SU-DHL-6 (cell line): ENCODE data around the gene NPFF.

Experiments
- H2AFZ ChIP-seq: fragments of 200-600 bp; sonication (generic); 2 replicates; pipeline ENCODE4 v1.6.1; 2014; ENCODE audit warnings: low read depth, mild to moderate bottlenecking, moderate library complexity, mixed read lengths, antibody characterized with exemption, low read length; ENCODE audit not compliant: severe bottlenecking
- H3F3A ChIP-seq: fragments of 200-600 bp; shearing (Covaris generic); 2 replicates; pipeline ENCODE4 v1.6.0; 2016; ENCODE audit warnings: antibody characterized with exemption, mild to moderate bottlenecking; ENCODE audit not compliant: insufficient read depth
- H3K27ac ChIP-seq: fragments of 200-600 bp; sonication (generic); 2 replicates; pipeline ENCODE4 v1.5.1; 2016; ENCODE audit warnings: low read depth, mild to moderate bottlenecking, low read length, moderate library complexity, mixed read lengths
- H3K27me3 ChIP-seq: fragments of 200-600 bp; sonication (generic), shearing (Covaris generic); 2 replicates; pipeline ENCODE4 v1.6.0; 2014; ENCODE audit warnings: mild to moderate bottlenecking, low read length
- H3K36me3 ChIP-seq: fragments of 200-600 bp; sonication (generic); 2 replicates; pipeline ENCODE4 v1.6.1; 2014; ENCODE audit warnings: mild to moderate bottlenecking, low read length, mixed read lengths
- H3K4me2 ChIP-seq: fragments of 300-600, 200-600 bp; shearing (Covaris generic), sonication (generic); 2 replicates; pipeline ENCODE4 v1.6.0; 2014; ENCODE audit warnings: low read length, low read depth, mild to moderate bottlenecking; ENCODE audit not compliant: poor library complexity, severe bottlenecking
- H3K4me3 ChIP-seq: fragments of 200-600 bp; sonication (generic); 2 replicates; pipeline ENCODE4 v1.5.1; 2014; ENCODE audit warnings: antibody characterized with exemption, low read length, mild to moderate bottlenecking, mixed read lengths; ENCODE audit not compliant: insufficient read depth, poor library complexity, severe bottlenecking
- H3K79me2 ChIP-seq: fragments of 200-600 bp; sonication (generic); 2 replicates; pipeline ENCODE4 v1.6.1; 2014; ENCODE audit warnings: mild to moderate bottlenecking, low read length, moderate library complexity; ENCODE audit not compliant: insufficient read depth
- H3K9ac ChIP-seq: fragments of 200-600 bp; sonication (generic); 2 replicates; pipeline ENCODE4 v1.7.0; 2014; ENCODE audit warnings: mild to moderate bottlenecking, low read length
- H3K9me2 ChIP-seq: fragments of 200-600 bp; sonication (generic); replicated peaks from 2 replicates; pipeline ENCODE4 v1.6.1; 2014; ENCODE audit warnings: low read length; ENCODE audit not compliant: insufficient read depth
- H3K9me3 ChIP-seq: fragments of 200-600 bp; sonication (generic); 2 replicates; pipeline ENCODE4 v1.6.1; 2014; ENCODE audit warnings: low read length, mixed read lengths; ENCODE audit not compliant: insufficient read depth
- H4K20me1 ChIP-seq: fragments of 200-600 bp; sonication (generic); 2 replicates; pipeline ENCODE4 v1.6.1; 2014; ENCODE audit warnings: low read depth, mild to moderate bottlenecking, antibody characterized with exemption, low read length, moderate library complexity, mixed read lengths
- CTCF ChIP-seq: fragments of 200-600 bp; sonication (generic); IDR thresholded peaks from one replicate; pipeline ENCODE4 v1.5.1; 2017; ENCODE audit warnings: antibody characterized with exemption, mild to moderate bottlenecking, low read length, moderate library complexity; ENCODE audit not compliant: insufficient read depth, poor library complexity, severe bottlenecking
- EZH2phosphoT487 ChIP-seq: fragments of 200-600 bp; sonication (generic), shearing (Covaris generic); conservative IDR thresholded peaks from 2 replicates; pipeline ENCODE4 v1.6.1; 2018; ENCODE audit warnings: mild to moderate bottlenecking, antibody characterized with exemption, low read length, moderate library complexity, mixed read lengths

NPFF gene

GRCh38 chr12:53515291-53515680 is 8.0 kb upstream of the NPFF start:
- Histone ChIP-seq H3K27me3 (no peaks in the 10 kb centered on the region), H3K4me3 (no peak overlapping the region), H2AFZ (no peak overlapping the region), H3K9ac (no peak overlapping the region), H3K9me2 (no peaks in the 10 kb centered on the region), H3K79me2 (no peaks in the 10 kb centered on the region), H3K4me2 (no peak overlapping the region), H3K27ac (no peak overlapping the region), H3K36me3 (no peaks in the 10 kb centered on the region), H3F3A (no peaks in the 10 kb centered on the region), H4K20me1 (no peaks in the 10 kb centered on the region), H3K9me3 (no peaks in the 10 kb centered on the region)
- TF ChIP-seq CTCF = no peak
- TF ChIP-seq EZH2phosphoT487 = no peak

GRCh38 chr12:53514628-53515290 is 7.5 kb upstream of the NPFF start:
- no peaks in the 10 kb centered on the region for H3K27me3 ChIP-seq
- H3F3A ChIP-seq = no peaks in the 10 kb centered on the region
- no peaks in the 10 kb centered on the region for H3K9me2 ChIP-seq
- H3K79me2 ChIP-seq = no peaks in the 10 kb centered on the region
- H3K36me3 ChIP-seq = no peaks in the 10 kb centered on the region
- no peak overlapping the region for H3K9ac ChIP-seq
- H3K27ac ChIP-seq = no peak overlapping the region
- H3K4me2 ChIP-seq = no peak overlapping the region
- no peak overlapping the region for H2AFZ ChIP-seq
- no peaks in the 10 kb centered on the region for H4K20me1 ChIP-seq
- H3K4me3 ChIP-seq = no peak overlapping the region
- H3K9me3 ChIP-seq = no peaks in the 10 kb centered on the region
- TF ChIP-seq EZH2phosphoT487 = no peak

GRCh38 chr12:53513712-53514410 is 6.6 kb upstream of the NPFF start:
- Histone ChIP-seq H3K9me3 (no peaks in the 10 kb centered on the region), H3K9me2 (no peaks in the 10 kb centered on the region), H3K79me2 (no peaks in the 10 kb centered on the region), H3K4me2 (no peak overlapping the region), H2AFZ (no peak overlapping the region), H3K9ac (no peak overlapping the region), H3K27me3 (no peaks in the 10 kb centered on the region), H3K27ac (no peak overlapping the region), H3F3A (no peaks in the 10 kb centered on the region), H4K20me1 (no peaks in the 10 kb centered on the region), H3K36me3 (no peaks in the 10 kb centered on the region), H3K4me3 (no peak overlapping the region)
- TF ChIP-seq EZH2phosphoT487 = no peak
- TF ChIP-seq CTCF = no peak

GRCh38 chr12:53510181-53510812 is 3.0 kb upstream of the NPFF start:
- H2AFZ ChIP-seq = no peak overlapping the region
- H3K4me3 ChIP-seq = no peak overlapping the region
- no peak for TF ChIP-seq EZH2phosphoT487
- no peak for TF ChIP-seq CTCF
- no peak overlapping the region for H3K27ac ChIP-seq
- H3K79me2 ChIP-seq = no peaks in the 10 kb centered on the region
- no peaks in the 10 kb centered on the region for H3K9me3 ChIP-seq
- no peaks in the 10 kb centered on the region for H4K20me1 ChIP-seq
- H3F3A ChIP-seq = no peaks in the 10 kb centered on the region
- no peaks in the 10 kb centered on the region for H3K9me2 ChIP-seq
- H3K9ac ChIP-seq = no peak overlapping the region
- no peak overlapping the region for H3K4me2 ChIP-seq
- H3K36me3 ChIP-seq = no peaks in the 10 kb centered on the region
- H3K27me3 ChIP-seq = no peaks in the 10 kb centered on the region
